HL-60/S4 (cell line): Measurements from ENCODE around the gene CXCL6.

Source experiments
- in situ Hi-C: fragments of 300-500 bp; cut with MboI; formaldehyde crosslinking; loops from 2 replicates; pipeline ENCODE4 v1.14.3; 2022; ENCODE audit warnings: low sequenced_read_pairs

The CXCL6 gene

GRCh38 chr4:73865431-73866096 is 29.1 kb downstream of the CXCL6 start:
- in situ Hi-C loops = no loop called here

- in situ Hi-C loops = no loop called here
These were observed 29.8 kb downstream of the CXCL6 start for GRCh38 chr4:73866246-73866645.

GRCh38 chr4:73867783-73868182 is 31.3 kb downstream of the CXCL6 start:
- in situ Hi-C loops = no loop called here

GRCh38 chr4:73868206-73869129 is 32.0 kb downstream of the CXCL6 start:
- in situ Hi-C loops = no loop called here

GRCh38 chr4:73869130-73870055 is 32.9 kb downstream of the CXCL6 start, which contains the start of gene CXCL1:
Gene CXCL1, plus strand, starts transcription at chr4:73869393. Its CDS starts 78 bp downstream, at chr4:73869471.
- in situ Hi-C loops = no loop called here

GRCh38 chr4:73870260-73870659 is 33.8 kb downstream of the CXCL6 start:
- in situ Hi-C loops = no loop called here

GRCh38 chr4:73870768-73871167 is 34.3 kb downstream of the CXCL6 start:
- in situ Hi-C loops = no loop called here

GRCh38 chr4:73871511-73872310 is 35.2 kb downstream of the CXCL6 start:
- in situ Hi-C loops = no loop called here

GRCh38 chr4:73872316-73873108 is 36.0 kb downstream of the CXCL6 start:
- in situ Hi-C loops = no loop called here

- in situ Hi-C loops = no loop called here
These were observed 37.9 kb downstream of the CXCL6 start for GRCh38 chr4:73874386-73874785.

GRCh38 chr4:73875401-73875800 is 38.9 kb downstream of the CXCL6 start:
- in situ Hi-C loops = no loop called here

- in situ Hi-C loops = no loop called here
These were observed 46.8 kb downstream of the CXCL6 start for GRCh38 chr4:73883306-73883705.

- in situ Hi-C loops = no loop called here
These were observed 49.2 kb downstream of the CXCL6 start for GRCh38 chr4:73885574-73886267.
